IMR-90 (cell line): ENCODE measurements around the gene FEM1A. TPM values are rescaled to one million over a fixed set of nuclear protein-coding genes. Genes with fewer than 3 reads are reported as not detected.

Experiments
- ATAC-seq: fragments of 200-7000 bp; cut with Tn5 transposase; 2 replicates; pipeline ENCODE4 v1.9.1; 2020; ENCODE audit warnings: low read depth, mild to moderate bottlenecking, moderate library complexity
- BruUV-seq: library from RNA; stranded (reverse); fragments of 400-500 nt; replicated peaks from 2 replicates; lab custom pipeline; 2021; lab: Mats Ljungman, UMichigan
- CTCF ChIA-PET: fragments of 300-600 bp; formaldehyde crosslinking; extraction: SDS; loops from one replicate; lab custom pipeline; 2021; ENCODE audit warnings: antibody characterized with exemption; lab: Yijun Ruan, JAX
- POLR2A ChIA-PET: fragments of 300-600 bp; sonication (Branson Sonifier 250); formaldehyde crosslinking; loops from one replicate; lab custom pipeline; 2022; ENCODE audit warnings: antibody characterized with exemption; ENCODE audit not compliant: unreplicated experiment; lab: Charles Lee
- DNase-seq: peaks from one replicate; pipeline ENCODE4 v3.0.0; 2013
- H2AFZ ChIP-seq: replicated peaks from 2 replicates; pipeline ENCODE3; 2013; ENCODE audit warnings: low read length, mild to moderate bottlenecking; ENCODE audit not compliant: poor library complexity
- H2AK5ac ChIP-seq: 2 replicates; pipeline ENCODE4 v1.6.1; 2013; ENCODE audit warnings: low read depth, low read length, inconsistent platforms
- H2AK9ac ChIP-seq: replicated peaks from 2 replicates; pipeline ENCODE3; 2013; ENCODE audit warnings: mild to moderate bottlenecking, low read depth, low read length, moderate library complexity; ENCODE audit not compliant: poor library complexity
- H2BK120ac ChIP-seq: 2 replicates; pipeline ENCODE4 v1.6.1; 2013; ENCODE audit warnings: low read depth, low read length, inconsistent platforms
- H2BK15ac ChIP-seq: 3 replicates; pipeline ENCODE4 v1.6.1; 2013; ENCODE audit warnings: low read depth, low read length, inconsistent platforms
- H2BK20ac ChIP-seq: 2 replicates; pipeline ENCODE4 v1.6.1; 2013; ENCODE audit warnings: low read depth, mild to moderate bottlenecking, inconsistent platforms, low read length, moderate library complexity
- H2BK5ac ChIP-seq: 2 replicates; pipeline ENCODE4 v1.6.1; 2013; ENCODE audit warnings: mild to moderate bottlenecking, low read depth, low read length, inconsistent platforms; ENCODE audit not compliant: poor library complexity, severe bottlenecking
- H3K14ac ChIP-seq: replicated peaks from 2 replicates; pipeline ENCODE4 v1.6.1; 2013; ENCODE audit warnings: low read depth, low read length, inconsistent platforms
- H3K18ac ChIP-seq: 2 replicates; pipeline ENCODE4 v1.6.1; 2013; ENCODE audit warnings: low read depth, low read length, control low read depth
- H3K23ac ChIP-seq: 2 replicates; pipeline ENCODE4 v1.6.1; 2013; ENCODE audit warnings: low read depth, low read length, inconsistent platforms
- H3K27ac ChIP-seq: 2 replicates; pipeline ENCODE4 v1.5.1; 2013; ENCODE audit warnings: mild to moderate bottlenecking, control low read depth, low read length; ENCODE audit not compliant: insufficient read depth
- H3K27me3 ChIP-seq: 2 replicates; pipeline ENCODE4 v1.6.1; 2013; ENCODE audit warnings: low read length; ENCODE audit not compliant: control insufficient read depth, insufficient read depth
- H3K36me3 ChIP-seq: 2 replicates; pipeline ENCODE4 v1.6.1; 2013; ENCODE audit warnings: low read length, mixed read lengths; ENCODE audit not compliant: control insufficient read depth, insufficient read depth
- H3K4ac ChIP-seq: 2 replicates; pipeline ENCODE4 v1.6.1; 2013; ENCODE audit warnings: low read depth, low read length, inconsistent platforms
- H3K4me1 ChIP-seq: 2 replicates; pipeline ENCODE4 v1.6.1; 2013; ENCODE audit warnings: low read length, mixed read lengths; ENCODE audit not compliant: control insufficient read depth, insufficient read depth
- H3K4me2 ChIP-seq: 2 replicates; pipeline ENCODE4 v1.6.1; 2013; ENCODE audit warnings: low read depth, mild to moderate bottlenecking, control low read depth, low read length, moderate library complexity
- H3K4me3 ChIP-seq: 2 replicates; pipeline ENCODE4 v1.5.1; 2013; ENCODE audit warnings: low read depth, mild to moderate bottlenecking, control low read depth, low read length, moderate library complexity; ENCODE audit not compliant: insufficient read depth
- H3K56ac ChIP-seq: 2 replicates; pipeline ENCODE4 v1.6.1; 2013; ENCODE audit warnings: low read length, inconsistent platforms; ENCODE audit not compliant: insufficient read depth; ENCODE audit errors: extremely low read depth
- H3K79me1 ChIP-seq, 2 experiments: 2 replicates each; pipeline ENCODE4 v1.6.1; 2013; ENCODE audit warnings: low read length in 2 of 2, inconsistent platforms in 1 of 2, low read depth in 1 of 2
- H3K9ac ChIP-seq: 2 replicates; pipeline ENCODE4 v1.6.1; 2013; ENCODE audit warnings: low read depth, low read length, control low read depth
- H3K9me1 ChIP-seq: 2 replicates; pipeline ENCODE4 v1.6.1; 2013; ENCODE audit warnings: low read length, inconsistent platforms; ENCODE audit not compliant: insufficient read depth
- H3K9me3 ChIP-seq: 2 replicates; pipeline ENCODE4 v1.6.1; 2013; ENCODE audit warnings: low read length; ENCODE audit not compliant: control insufficient read depth, insufficient read depth
- H4K20me1 ChIP-seq: 2 replicates; pipeline ENCODE4 v1.6.1; 2013; ENCODE audit warnings: low read length, inconsistent platforms; ENCODE audit not compliant: insufficient read depth
- H4K5ac ChIP-seq: 2 replicates; pipeline ENCODE4 v1.6.1; 2013; ENCODE audit warnings: mild to moderate bottlenecking, low read depth, low read length, control low read depth
- H4K8ac ChIP-seq, 2 experiments: 2 replicates each; pipeline ENCODE4 v1.6.1; 2013; ENCODE audit warnings: low read depth in 2 of 2, low read length in 2 of 2, control low read depth in 1 of 2, inconsistent platforms in 1 of 2
- H4K91ac ChIP-seq: 2 replicates; pipeline ENCODE4 v1.6.1; 2013; ENCODE audit warnings: low read depth, low read length, inconsistent platforms; ENCODE audit not compliant: insufficient read depth
- ELK1 ChIP-seq: fragments of 150-350 bp; IDR thresholded peaks from 2 replicates; pipeline ENCODE4 v1.6.1; 2016; ENCODE audit warnings: low read depth, mild to moderate bottlenecking, low read length, moderate library complexity, borderline replicate concordance
- MAZ ChIP-seq: IDR thresholded peaks from 2 replicates; pipeline ENCODE4 v1.6.1; 2012; ENCODE audit warnings: low read depth, mild to moderate bottlenecking, low read length, improper control_type of control experiment, moderate library complexity, borderline replicate concordance
- RCOR1 ChIP-seq: IDR thresholded peaks from 2 replicates; pipeline ENCODE4 v1.6.1; 2012; ENCODE audit warnings: mild to moderate bottlenecking, low read length, improper control_type of control experiment; ENCODE audit not compliant: insufficient replicate concordance
- SMC3 ChIP-seq: fragments of 150-350 bp; IDR thresholded peaks from 2 replicates; pipeline ENCODE4 v1.6.1; 2016; ENCODE audit warnings: low read depth, mild to moderate bottlenecking, antibody characterized with exemption, low read length, moderate library complexity
- WGBS, 2 experiments: methylation state at CpG; one replicate each; pipeline versions ENCODE4 v1.1.5 to v1.1.7; 2013; ENCODE audit warnings: missing lambda C conversion rate in 2 of 2; ENCODE audit not compliant: insufficient read length in 1 of 2; ENCODE audit errors: extremely low coverage in 2 of 2; 5-methylcytosine and 5-hydroxymethylcytosine counted together
- dilution Hi-C: fragments of 300-500 bp; cut with HindIII; formaldehyde crosslinking; loops from one replicate; pipeline ENCODE4 v1.14.3; 2018; ENCODE audit warnings: low sequenced_read_pairs; ENCODE audit not compliant: unreplicated experiment
- in situ Hi-C: fragments of 300-500 bp; cut with MboI; formaldehyde crosslinking; loops from 3 replicates; pipeline ENCODE4 v1.14.3; 2019; ENCODE audit warnings: low sequenced_read_pairs, inconsistent platforms, mixed read lengths
- intact Hi-C: fragments of 100-400 bp; cut with micrococcal nuclease; formaldehyde crosslinking; loops from 2 replicates; pipeline ENCODE4 v1.10.0; 2022
- polyA plus RNA-seq, 3 experiments: library from polyadenylated mRNA; depleted of rRNA; stranded (reverse); fragments of >200 nt; gene quantifications; 2 replicates each; pipeline ENCODE4 v1.2.3, GENCODE V29; 2012; ENCODE audit warnings: low replicate concordance in 1 of 3
- total RNA-seq: library from RNA; depleted of rRNA; stranded (reverse); fragments of >200 nt; gene quantifications from 2 replicates; pipeline ENCODE4 v1.2.3, GENCODE V29; 2012
- TF ChIP-seq, protein P1 (sequence below): fragments of 150-350 bp; IDR thresholded peaks from 2 replicates; pipeline ENCODE4 v1.6.1; 2017; ENCODE audit warnings: mild to moderate bottlenecking, antibody characterized with exemption, low read length, low read depth

FEM1A gene
- total and polyA plus RNA-seq, 2 of the 4 experiments (the other 2 are of a cell fraction) = 5.3 to 8.8 TPM

- no peaks in the 10 kb centered on the region for H3K79me1 ChIP-seq
- H3K9me3 ChIP-seq = peaks cover 3% of the 10 kb centered on the region; the same call in 1 of the 2 replicates
- H3K4me3 ChIP-seq = no peak overlapping the region
- H2BK120ac ChIP-seq = no peak overlapping the region
- no peak overlapping the region for H2BK20ac ChIP-seq
- intact Hi-C loops (no loop called here), dilution Hi-C loops (no loop called here), in situ Hi-C loops (no loop called here)
- no peak overlapping the region for H2AK5ac ChIP-seq
- H3K36me3 ChIP-seq = no peaks in the 10 kb centered on the region
- no peak overlapping the region for H3K14ac ChIP-seq
- no peak overlapping the region for H3K23ac ChIP-seq
- no peak overlapping the region for H2AK9ac ChIP-seq
- H4K91ac ChIP-seq = no peak overlapping the region
- ATAC-seq (no peak), DNase-seq (peak; percentile 13)
- ChIA-PET POLR2A (no interaction called here), CTCF (no interaction called here)
- no peak overlapping the region for H2BK5ac ChIP-seq
- no peak overlapping the region for H2AFZ ChIP-seq
- H3K27ac ChIP-seq = no peak overlapping the region
- no peak overlapping the region for H2BK15ac ChIP-seq
- no peak overlapping the region for H4K8ac ChIP-seq
- no TSS peak for BruUV-seq
- H3K56ac ChIP-seq = no peak overlapping the region
- H3K18ac ChIP-seq = no peak overlapping the region
- H4K20me1 ChIP-seq = no peaks in the 10 kb centered on the region
- H3K9me1 ChIP-seq = no peaks in the 10 kb centered on the region
- H3K4ac ChIP-seq = no peak overlapping the region
- no CpG with 5 or more reads among the region's 6 CpGs for WGBS, 2 experiments
- TF ChIP-seq RCOR1 (no peak), ELK1 (no peak), SMC3 (no peak), MAZ (no peak)
- TF ChIP-seq, protein P1, sequence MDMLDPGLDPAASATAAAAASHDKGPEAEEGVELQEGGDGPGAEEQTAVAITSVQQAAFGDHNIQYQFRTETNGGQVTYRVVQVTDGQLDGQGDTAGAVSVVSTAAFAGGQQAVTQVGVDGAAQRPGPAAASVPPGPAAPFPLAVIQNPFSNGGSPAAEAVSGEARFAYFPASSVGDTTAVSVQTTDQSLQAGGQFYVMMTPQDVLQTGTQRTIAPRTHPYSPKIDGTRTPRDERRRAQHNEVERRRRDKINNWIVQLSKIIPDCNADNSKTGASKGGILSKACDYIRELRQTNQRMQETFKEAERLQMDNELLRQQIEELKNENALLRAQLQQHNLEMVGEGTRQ = no peak
- H3K4me2 ChIP-seq = no peak overlapping the region
- no peak overlapping the region for H4K5ac ChIP-seq
- no peak overlapping the region for H3K9ac ChIP-seq
- no peaks in the 10 kb centered on the region for H3K4me1 ChIP-seq
- H3K27me3 ChIP-seq = peaks cover 5% of the 10 kb centered on the region
Observed at GRCh38 chr19:4754248-4754647, 37.3 kb upstream of the FEM1A start.
